Activated CD8-positive, alpha-beta memory T cell treated with anti-CD3 and anti-CD28 coated beads for 36 hours (primary cell): ENCODE data around the gene MYL6. TPM values are rescaled to one million over a fixed set of nuclear protein-coding genes. Genes with fewer than 3 reads are reported as not detected.

Experiments used
- CTCF ChIA-PET: fragments of 350-600 bp; sonication (Branson Sonifier 250); formaldehyde crosslinking; loops from one replicate; lab custom pipeline; 2021; ENCODE audit warnings: antibody characterized with exemption; lab: Charles Lee
- POLR2A ChIA-PET: fragments of 350-600 bp; sonication (Branson Sonifier 250); formaldehyde crosslinking; loops from one replicate; lab custom pipeline; 2021; ENCODE audit warnings: antibody characterized with exemption; lab: Charles Lee
- total RNA-seq, 2 experiments: library from RNA; stranded (reverse); gene quantifications; one replicate each; pipeline ENCODE4 v1.2.3, GENCODE V29; 2021

MYL6 gene
- total RNA-seq, 2 experiments from 2014 or later, result 929 to 938 TPM

- CTCF ChIA-PET, result interaction anchor here (0.9 to 3.0 kb wide), 9 partner anchors 10 to 38 kb away, joined by 3 to 8 read pairs (median 3); partner anchors contain the start of genes ESYT1 and SMARCC2
- POLR2A ChIA-PET, result interaction anchor here (0.6 to 1.4 kb wide), 10 partner anchors 9 to 164 kb away, joined by 3 to 13 read pairs (median 4); partner anchors contain the start of genes CNPY2, ESYT1, PA2G4 and SMARCC2
Observed at GRCh38 chr12:56151672-56152131, 6.5 kb upstream of the MYL6 start.

GRCh38 chr12:56152132-56152755 lies 5.9 kb upstream of the MYL6 start, which contains the start of gene MYL6B:
Gene MYL6B, plus strand, starts transcription at chr12:56152587. Its CDS starts 1,332 bp downstream, at chr12:56153919.
- ChIA-PET CTCF (interaction anchor here (0.9 to 3.0 kb wide), 7 partner anchors 10 to 37 kb away, joined by 3 to 8 read pairs (median 3); partner anchors contain the start of genes ESYT1 and SMARCC2), POLR2A (interaction anchor here (0.6 to 1.4 kb wide), 9 partner anchors 9 to 111 kb away, joined by 3 to 13 read pairs (median 4); partner anchors contain the start of genes ESYT1, PA2G4 and SMARCC2)

- ChIA-PET CTCF (interaction anchor here (1.5 kb wide), 1 partner anchor 36 kb away, joined by 3 read pairs; the partner anchor contains the start of gene SMARCC2), POLR2A (no interaction called here)
Observed at GRCh38 chr12:56152756-56153677, 5.1 kb upstream of the MYL6 start.

GRCh38 chr12:56153678-56154065 lies 4.5 kb upstream of the MYL6 start:
- ChIA-PET CTCF (interaction anchor here (0.7 to 1.5 kb wide), 5 partner anchors 27 to 70 kb away, joined by 3 to 5 read pairs (median 3); partner anchors contain the start of gene SMARCC2), POLR2A (no interaction called here)

GRCh38 chr12:56154246-56154771 lies 3.9 kb upstream of the MYL6 start:
- ChIA-PET POLR2A (no interaction called here), CTCF (interaction anchor here (0.6 to 1.5 kb wide), 6 partner anchors 18 to 69 kb away, joined by 3 to 5 read pairs (median 3); partner anchors contain the start of gene SMARCC2)

- ChIA-PET CTCF (interaction anchor here (0.6 to 1.5 kb wide), 5 partner anchors 19 to 68 kb away, joined by 3 to 5 read pairs (median 3); partner anchors contain the start of gene SMARCC2), POLR2A (no interaction called here)
Observed at GRCh38 chr12:56154818-56155217, 3.3 kb upstream of the MYL6 start.

GRCh38 chr12:56155256-56155845 lies 2.8 kb upstream of the MYL6 start:
- ChIA-PET POLR2A (interaction anchor here (0.6 kb wide), 1 partner anchor 110 kb away, joined by 12 read pairs; no protein-coding TSS in a partner anchor), CTCF (interaction anchor here (0.6 to 1.3 kb wide), 2 partner anchors 33 to 159 kb away, joined by 3 to 6 read pairs; partner anchors contain the start of gene SMARCC2)

- ChIA-PET POLR2A (interaction anchor here (0.7 kb wide), 3 partner anchors 27 to 165 kb away, joined by 3 to 4 read pairs (median 3); no protein-coding TSS in a partner anchor), CTCF (interaction anchor here (0.6 to 1.3 kb wide), 5 partner anchors 25 to 195 kb away, joined by 3 to 6 read pairs (median 3); partner anchors contain the start of gene SMARCC2)
Observed at GRCh38 chr12:56156464-56157200, 1.5 kb upstream of the MYL6 start.

- CTCF ChIA-PET, result interaction anchor here (1.0 kb wide), 1 partner anchor 31 kb away, joined by 5 read pairs; no protein-coding TSS in a partner anchor
- POLR2A ChIA-PET, result interaction anchor here (0.7 to 2.1 kb wide), 7 partner anchors 27 to 166 kb away, joined by 3 to 6 read pairs (median 4); partner anchors contain the start of genes ESYT1, PA2G4, SMARCC2 and ZC3H10
Observed at GRCh38 chr12:56157201-56158028, 744 bp upstream of the MYL6 start.

- POLR2A ChIA-PET, result interaction anchor here (1.4 to 2.1 kb wide), 3 partner anchors 31 to 41 kb away, joined by 4 to 6 read pairs (median 4); partner anchors contain the start of genes ESYT1, SMARCC2 and ZC3H10
Observed at GRCh38 chr12:56158926-56159461, 835 bp downstream of the MYL6 start.

GRCh38 chr12:56159482-56160192 lies 1.5 kb downstream of the MYL6 start:
- ChIA-PET CTCF (interaction anchor here (0.5 to 2.0 kb wide), 8 partner anchors 14 to 413 kb away, joined by 3 to 9 read pairs (median 3); partner anchors contain the start of genes ESYT1 and SMARCC2), POLR2A (interaction anchor here (1.5 to 2.1 kb wide), 3 partner anchors 32 to 42 kb away, joined by 4 to 6 read pairs (median 4); partner anchors contain the start of genes ESYT1 and ZC3H10)

More at GRCh38 chr12:56158926-56159461, 835 bp downstream of the MYL6 start:
- CTCF ChIA-PET, result interaction anchor here (0.5 to 2.0 kb wide), 6 partner anchors 15 to 39 kb away, joined by 3 to 9 read pairs (median 3); partner anchors contain the start of genes ESYT1 and SMARCC2

GRCh38 chr12:56160193-56160763 lies 2.1 kb downstream of the MYL6 start:
- POLR2A ChIA-PET, result interaction anchor here (1.3 to 1.5 kb wide), 3 partner anchors 12 to 42 kb away, joined by 3 to 5 read pairs (median 4); partner anchors contain the start of gene ZC3H10
- CTCF ChIA-PET, result interaction anchor here (0.6 to 2.0 kb wide), 5 partner anchors 14 to 413 kb away, joined by 3 to 9 read pairs (median 3); partner anchors contain the start of gene ESYT1

- POLR2A ChIA-PET, result interaction anchor here (0.6 to 1.5 kb wide), 7 partner anchors 9 to 380 kb away, joined by 3 to 7 read pairs (median 4); partner anchors contain the start of genes MYL6B, RPL41 and ZC3H10
- CTCF ChIA-PET, result interaction anchor here (0.6 to 2.9 kb wide), 5 partner anchors 10 to 62 kb away, joined by 3 to 8 read pairs (median 3); partner anchors contain the start of gene MYL6B
Observed at GRCh38 chr12:56160894-56161689, 2.9 kb downstream of the MYL6 start.
